IPS-18a (cell line): ENCODE results near the gene NT5C1A.

Experiments used
- H3K27ac ChIP-seq: one replicate; pipeline ENCODE4 v1.5.1; 2013; ENCODE audit warnings: low read length
- H3K27me3 ChIP-seq: one replicate; pipeline ENCODE4 v1.6.1; 2013; ENCODE audit warnings: mild to moderate bottlenecking, low read length; ENCODE audit not compliant: control insufficient read depth, insufficient read depth
- H3K36me3 ChIP-seq: one replicate; pipeline ENCODE4 v1.6.1; 2013; ENCODE audit warnings: low read depth, low read length; ENCODE audit not compliant: control insufficient read depth
- H3K4me1 ChIP-seq: one replicate; pipeline ENCODE4 v1.6.1; 2013; ENCODE audit warnings: low read depth, low read length; ENCODE audit not compliant: control insufficient read depth
- H3K4me3 ChIP-seq: one replicate; pipeline ENCODE4 v1.5.1; 2013; ENCODE audit warnings: low read length
- H3K9ac ChIP-seq: one replicate; pipeline ENCODE4 v1.6.1; 2013; ENCODE audit warnings: mild to moderate bottlenecking, low read length, moderate library complexity
- H3K9me3 ChIP-seq: one replicate; pipeline ENCODE4 v1.6.1; 2013; ENCODE audit warnings: low read depth, low read length; ENCODE audit not compliant: control insufficient read depth

The NT5C1A gene

GRCh38 chr1:39632682-39633417 is 39.1 kb downstream of the NT5C1A start:
- Histone ChIP-seq H3K27ac (no peak overlapping the region), H3K9me3 (no peaks in the 10 kb centered on the region), H3K4me1 (peaks cover 7% of the 10 kb centered on the region), H3K36me3 (no peaks in the 10 kb centered on the region), H3K4me3 (peak overlapping the region; percentile 40), H3K27me3 (peaks cover 73% of the 10 kb centered on the region), H3K9ac (no peak overlapping the region)

- Histone ChIP-seq H3K4me3 (no peak overlapping the region), H3K27me3 (peaks cover 68% of the 10 kb centered on the region), H3K9me3 (no peaks in the 10 kb centered on the region), H3K36me3 (no peaks in the 10 kb centered on the region), H3K9ac (no peak overlapping the region), H3K27ac (no peak overlapping the region), H3K4me1 (peaks cover 7% of the 10 kb centered on the region)
Observed at GRCh38 chr1:39632323-39632681, 39.6 kb downstream of the NT5C1A start.

GRCh38 chr1:39631361-39632322 is 40.3 kb downstream of the NT5C1A start:
- peaks cover 7% of the 10 kb centered on the region for H3K4me1 ChIP-seq
- no peaks in the 10 kb centered on the region for H3K9me3 ChIP-seq
- H3K4me3 ChIP-seq = no peak overlapping the region
- H3K27ac ChIP-seq = no peak overlapping the region
- H3K9ac ChIP-seq = no peak overlapping the region
- H3K36me3 ChIP-seq = no peaks in the 10 kb centered on the region
- peaks cover 61% of the 10 kb centered on the region for H3K27me3 ChIP-seq

GRCh38 chr1:39628807-39629350 is 43.0 kb downstream of the NT5C1A start:
- Histone ChIP-seq H3K9me3 (no peaks in the 10 kb centered on the region), H3K27ac (no peak overlapping the region), H3K27me3 (peaks cover 39% of the 10 kb centered on the region), H3K4me1 (peaks cover 7% of the 10 kb centered on the region), H3K9ac (no peak overlapping the region), H3K4me3 (no peak overlapping the region), H3K36me3 (no peaks in the 10 kb centered on the region)

- Histone ChIP-seq H3K9me3 (no peaks in the 10 kb centered on the region), H3K27me3 (peaks cover 19% of the 10 kb centered on the region), H3K4me3 (no peak overlapping the region), H3K4me1 (no peaks in the 10 kb centered on the region), H3K36me3 (no peaks in the 10 kb centered on the region), H3K27ac (no peak overlapping the region), H3K9ac (no peak overlapping the region)
Observed at GRCh38 chr1:39626646-39627045, 45.3 kb downstream of the NT5C1A start.

DNA sequence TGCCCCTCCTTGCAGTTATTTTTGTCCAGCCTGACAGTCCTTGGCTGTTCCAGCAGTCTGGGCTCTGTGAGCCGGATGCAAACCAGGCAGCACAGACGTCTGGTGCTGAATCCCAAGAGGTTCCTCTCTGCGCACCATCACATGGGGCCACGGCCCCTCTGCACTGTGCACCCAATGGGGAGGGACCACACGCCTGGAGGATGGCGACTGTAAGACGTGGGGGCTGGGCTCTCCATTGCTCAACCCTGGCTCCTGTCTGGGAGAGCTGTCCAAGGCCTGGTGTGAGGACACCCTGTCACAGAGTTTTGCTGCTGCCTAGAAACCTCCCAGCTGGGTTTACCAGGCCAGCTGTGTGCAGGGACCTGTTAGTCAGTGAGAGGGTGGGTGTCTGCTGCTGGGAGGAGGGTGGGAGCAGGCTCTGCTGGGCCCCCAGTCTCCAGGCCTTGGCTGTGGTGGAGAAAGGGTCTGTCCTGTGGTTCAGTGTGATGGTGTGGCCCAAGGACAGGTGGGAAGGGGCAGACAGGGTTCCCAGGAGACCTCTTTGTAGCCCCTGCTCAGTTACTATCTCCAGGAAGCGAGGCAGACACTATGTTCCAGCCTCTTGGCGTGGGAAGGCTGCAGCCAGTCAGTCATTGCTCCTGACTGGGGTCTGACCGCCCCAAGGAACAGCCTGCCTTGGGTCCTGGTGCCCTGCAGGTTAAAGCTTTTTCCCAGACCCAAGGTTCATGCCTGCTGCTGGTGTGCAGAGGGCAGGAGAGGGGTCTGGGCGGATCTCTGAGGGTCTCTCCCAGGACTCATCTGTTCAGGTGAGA is 46.2 kb downstream of the NT5C1A start:
- no peaks in the 10 kb centered on the region for H3K4me1 ChIP-seq
- H3K27ac ChIP-seq = no peak overlapping the region
- no peak overlapping the region for H3K4me3 ChIP-seq
- no peak overlapping the region for H3K9ac ChIP-seq
- H3K9me3 ChIP-seq = no peaks in the 10 kb centered on the region
- peaks cover 9% of the 10 kb centered on the region for H3K27me3 ChIP-seq
- H3K36me3 ChIP-seq = no peaks in the 10 kb centered on the region

GRCh38 chr1:39625009-39625408 is 46.9 kb downstream of the NT5C1A start:
- H3K9me3 ChIP-seq = no peaks in the 10 kb centered on the region
- no peaks in the 10 kb centered on the region for H3K4me1 ChIP-seq
- no peak overlapping the region for H3K27ac ChIP-seq
- H3K27me3 ChIP-seq = peaks cover 4% of the 10 kb centered on the region
- no peak overlapping the region for H3K4me3 ChIP-seq
- no peak overlapping the region for H3K9ac ChIP-seq
- H3K36me3 ChIP-seq = no peaks in the 10 kb centered on the region

- H3K9ac ChIP-seq = no peak overlapping the region
- no peak overlapping the region for H3K4me3 ChIP-seq
- no peaks in the 10 kb centered on the region for H3K9me3 ChIP-seq
- H3K4me1 ChIP-seq = no peaks in the 10 kb centered on the region
- H3K27ac ChIP-seq = no peak overlapping the region
- H3K36me3 ChIP-seq = no peaks in the 10 kb centered on the region
- H3K27me3 ChIP-seq = no peaks in the 10 kb centered on the region
Observed at GRCh38 chr1:39623053-39623452, 48.9 kb downstream of the NT5C1A start.

- no peaks in the 10 kb centered on the region for H3K9me3 ChIP-seq
- no peaks in the 10 kb centered on the region for H3K27me3 ChIP-seq
- no peaks in the 10 kb centered on the region for H3K36me3 ChIP-seq
- no peak overlapping the region for H3K4me3 ChIP-seq
- H3K27ac ChIP-seq = no peak overlapping the region
- no peak overlapping the region for H3K9ac ChIP-seq
- no peaks in the 10 kb centered on the region for H3K4me1 ChIP-seq
Observed at GRCh38 chr1:39622427-39622826, 49.5 kb downstream of the NT5C1A start.

DNA sequence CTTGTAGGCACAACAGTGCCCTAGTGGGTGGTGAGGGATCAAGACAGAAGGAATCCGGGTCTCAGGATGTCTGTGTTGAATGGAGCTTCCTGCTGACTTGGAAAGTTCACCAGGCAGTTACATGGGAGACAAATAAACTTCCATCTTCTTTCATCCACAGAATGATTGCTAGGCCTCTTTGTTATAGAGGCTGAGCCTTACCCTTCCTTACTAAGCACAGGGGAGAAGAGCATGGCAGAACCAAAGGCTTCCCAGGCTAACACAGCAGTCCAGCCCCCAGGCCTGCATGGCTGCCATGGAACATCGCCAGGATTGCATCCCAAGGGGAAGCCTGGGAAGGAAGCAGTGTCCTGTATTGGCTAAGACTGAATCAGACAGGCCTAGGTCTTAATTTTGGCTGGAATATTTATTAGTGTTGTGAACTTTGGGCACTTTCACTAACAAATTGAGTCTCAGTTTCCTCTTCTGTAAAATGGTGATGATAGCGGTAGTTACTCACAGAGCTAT is 51.2 kb downstream of the NT5C1A start:
- Histone ChIP-seq H3K4me3 (no peak overlapping the region), H3K36me3 (no peaks in the 10 kb centered on the region), H3K27me3 (peaks cover 4% of the 10 kb centered on the region), H3K4me1 (no peaks in the 10 kb centered on the region), H3K27ac (no peak overlapping the region), H3K9ac (no peak overlapping the region), H3K9me3 (no peaks in the 10 kb centered on the region)
